Myometrial cell (primary cell): ENCODE results near the gene TSHZ2. TPM values are rescaled to one million over a fixed set of nuclear protein-coding genes. Genes with fewer than 3 reads are reported as not detected.

ENCODE experiments used
- total RNA-seq: library from RNA; depleted of rRNA; stranded (reverse); fragments of >200 nt; gene quantifications from 2 replicates; pipeline ENCODE4 v1.2.3, GENCODE V29; 2015

TSHZ2 gene
- under 0.01 and 1.4 TPM in 2 replicates for total RNA-seq

GRCh38 chr20:52972190-52972937 is at the start of gene TSHZ2:
Gene TSHZ2, plus strand, starts transcription at chr20:52972358. Its CDS starts 936 bp downstream, at chr20:52973294.

